GM15510 (cell line): Measurements from ENCODE around the gene SCAND1.

Experiments used
- POLR2A ChIP-seq: IDR thresholded peaks from 3 replicates; pipeline ENCODE4 v1.6.1; 2011; ENCODE audit warnings: borderline replicate concordance; ENCODE audit not compliant: insufficient read length; ENCODE audit errors: extremely low read depth

SCAND1 gene

DNA sequence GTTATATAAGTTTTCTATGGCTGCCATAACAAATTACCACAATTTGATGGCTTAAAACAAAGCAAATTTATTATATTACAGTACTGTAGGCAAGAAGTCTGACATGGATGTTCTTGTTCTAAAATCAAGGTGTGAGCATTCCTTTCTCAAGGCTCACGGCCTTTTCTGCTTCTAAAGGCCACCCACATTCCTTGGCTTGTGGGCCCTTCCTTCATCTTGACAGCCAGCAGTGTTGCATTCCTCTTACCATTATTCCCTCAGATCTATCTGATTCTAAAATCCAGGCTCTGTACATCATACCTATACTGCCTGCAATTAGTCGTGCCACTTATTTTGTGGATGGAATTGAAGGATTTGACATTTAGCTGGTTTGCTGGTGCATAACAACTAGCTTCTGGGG lies 17.7 kb upstream of the SCAND1 start:
- no peak for TF ChIP-seq POLR2A

DNA sequence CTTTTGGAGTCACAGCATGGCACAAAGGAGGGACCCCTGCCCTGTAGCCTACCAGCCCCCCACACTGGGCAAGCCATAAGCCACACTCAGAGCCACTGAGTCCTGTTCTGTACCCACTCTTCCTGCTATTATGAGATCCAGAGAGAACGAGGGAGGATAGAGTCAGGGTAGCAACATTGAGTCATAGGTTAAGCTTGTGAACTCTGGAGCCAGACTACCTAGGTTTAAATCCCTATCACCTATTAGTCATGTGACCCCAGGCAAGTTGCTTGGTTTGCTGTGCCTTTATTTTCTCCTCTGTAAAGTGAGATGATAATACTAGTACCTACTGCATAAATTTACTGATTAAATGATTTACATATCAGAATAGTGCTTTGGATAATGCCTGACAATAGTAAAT lies 14.6 kb upstream of the SCAND1 start:
- no peak for TF ChIP-seq POLR2A

DNA sequence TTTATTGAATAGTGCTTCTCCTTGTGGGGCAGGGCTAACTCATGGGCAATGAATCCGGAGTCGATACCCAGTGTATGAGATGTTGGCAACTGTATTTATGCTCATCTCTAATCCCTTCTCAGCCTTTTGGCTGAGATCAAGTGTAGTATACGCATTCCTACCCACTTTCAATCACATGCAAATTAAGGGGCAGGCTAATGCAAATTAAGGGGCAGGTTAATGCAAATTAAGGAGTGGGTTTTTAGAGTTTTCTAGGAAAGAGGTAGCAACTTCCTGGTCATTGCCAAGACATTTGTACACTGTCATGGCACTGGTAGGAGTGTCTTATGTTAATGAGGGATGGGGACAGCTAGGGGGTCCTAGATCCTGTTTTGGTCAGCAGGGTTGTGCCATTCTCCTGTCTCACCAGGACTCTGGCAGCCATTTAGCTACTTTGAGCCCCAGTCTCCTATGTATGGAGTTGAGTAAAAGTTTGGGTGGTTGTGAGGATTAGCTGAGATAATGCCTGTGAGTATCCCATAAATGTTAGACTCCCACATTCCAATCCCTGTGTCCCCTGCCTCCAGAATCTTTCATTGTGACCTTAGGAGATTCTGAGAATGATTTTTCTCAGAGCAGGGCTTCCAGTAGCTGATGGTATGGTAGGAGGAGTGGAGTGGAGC lies 13.8 kb upstream of the SCAND1 start, which contains the start of gene CNBD2:
Gene CNBD2, plus strand, starts transcription at position 612 of the 662 bp plus-strand sequence. CDS start 173 bp downstream, outside the sequence.
- TF ChIP-seq POLR2A: no peak

DNA sequence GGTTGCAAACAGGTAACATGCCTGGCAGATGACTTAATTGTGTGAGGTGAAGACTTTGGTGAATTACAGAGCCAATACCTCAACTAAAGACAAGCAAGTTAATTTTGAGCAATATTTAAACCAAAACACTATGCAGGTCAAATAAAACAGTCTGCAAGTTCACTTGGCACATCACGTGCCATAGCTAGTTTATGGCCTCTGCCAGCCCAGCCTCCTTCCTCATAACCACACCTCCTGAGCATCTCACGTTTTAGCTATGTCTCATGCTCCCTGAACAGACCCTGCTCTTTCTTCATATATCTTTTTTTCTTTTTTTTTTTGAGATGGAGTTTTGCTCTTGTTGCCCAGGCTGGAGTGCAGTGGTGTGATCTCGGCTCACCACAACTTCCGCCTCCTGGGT lies 9.6 kb upstream of the SCAND1 start:
- no peak for TF ChIP-seq POLR2A

DNA sequence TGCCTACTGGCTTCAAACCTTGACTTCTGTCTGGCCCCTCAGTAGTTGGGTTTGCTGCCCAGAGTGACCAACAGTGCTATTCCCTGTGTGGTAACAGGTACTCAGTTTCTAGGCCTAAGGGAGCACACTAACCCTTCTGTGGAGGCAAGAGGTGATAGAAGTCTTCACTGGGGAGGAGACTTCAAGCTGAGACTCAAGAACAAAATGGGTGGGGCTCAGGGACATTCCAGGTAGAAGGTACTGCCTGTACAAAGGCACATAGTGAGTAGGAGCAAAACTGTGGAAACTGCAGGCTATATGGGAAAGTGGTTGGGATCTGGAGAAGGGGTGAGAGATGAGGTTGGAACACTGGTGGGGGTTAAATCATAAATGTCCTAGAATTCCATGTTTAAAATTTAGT lies 2.3 kb upstream of the SCAND1 start:
- TF ChIP-seq POLR2A: no peak

DNA sequence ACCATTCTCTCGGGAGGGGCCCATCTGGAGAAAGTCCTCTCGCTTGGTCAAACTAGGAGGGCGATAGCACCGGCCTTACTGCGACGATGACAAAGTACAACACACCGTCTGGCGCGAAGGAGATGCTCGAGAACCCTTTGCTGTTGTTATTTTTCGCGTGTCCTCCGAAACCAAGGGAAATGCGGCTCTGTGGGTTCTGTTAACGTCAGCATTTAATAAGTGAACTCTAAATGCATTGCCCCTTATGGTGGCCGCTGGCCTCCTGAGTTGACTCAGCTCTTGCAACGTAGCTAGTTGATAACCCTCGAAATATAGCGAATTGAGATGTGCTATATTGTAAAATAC lies 577 bp upstream of the SCAND1 start:
- no peak for TF ChIP-seq POLR2A

DNA sequence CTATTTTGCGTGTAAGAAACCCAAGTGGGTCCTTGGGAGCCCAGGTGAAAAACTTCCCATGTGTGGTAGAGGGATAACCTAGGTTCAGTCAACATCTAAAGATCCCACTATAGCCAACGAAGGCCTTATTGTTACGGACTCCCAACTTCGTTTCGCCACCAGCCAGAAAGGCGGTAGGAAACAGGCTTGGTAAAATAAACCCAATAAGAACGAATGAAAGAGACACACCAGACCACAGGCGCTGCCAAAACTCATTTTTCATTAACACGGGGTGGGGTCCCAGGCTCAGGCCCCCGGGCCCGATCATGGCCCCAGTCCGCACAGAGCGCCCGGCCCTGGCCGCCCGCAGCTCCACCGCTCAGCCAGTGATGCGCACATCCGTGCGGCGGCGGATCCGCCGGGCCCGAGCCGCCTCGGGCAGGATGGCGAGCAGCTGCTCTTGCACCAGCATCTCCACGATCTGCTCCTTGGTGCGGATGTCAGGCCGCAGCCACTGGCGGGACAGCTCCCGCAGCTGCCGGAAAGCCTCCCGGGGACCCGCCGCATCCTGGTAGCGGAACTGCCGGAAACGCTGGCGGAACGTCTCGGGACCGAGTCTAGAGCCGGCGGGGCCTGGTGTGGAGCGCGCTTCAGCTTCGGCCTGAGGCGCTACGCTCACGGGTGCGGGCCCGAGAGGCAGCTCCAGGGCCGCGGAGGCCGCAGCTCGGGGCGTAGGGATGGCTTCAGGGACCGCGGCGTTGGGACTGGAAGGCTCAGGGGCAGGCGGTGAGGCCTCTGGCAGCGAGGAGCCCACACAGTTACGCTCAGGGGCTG lies 709 bp downstream of the SCAND1 start:
- no peak for TF ChIP-seq POLR2A

DNA sequence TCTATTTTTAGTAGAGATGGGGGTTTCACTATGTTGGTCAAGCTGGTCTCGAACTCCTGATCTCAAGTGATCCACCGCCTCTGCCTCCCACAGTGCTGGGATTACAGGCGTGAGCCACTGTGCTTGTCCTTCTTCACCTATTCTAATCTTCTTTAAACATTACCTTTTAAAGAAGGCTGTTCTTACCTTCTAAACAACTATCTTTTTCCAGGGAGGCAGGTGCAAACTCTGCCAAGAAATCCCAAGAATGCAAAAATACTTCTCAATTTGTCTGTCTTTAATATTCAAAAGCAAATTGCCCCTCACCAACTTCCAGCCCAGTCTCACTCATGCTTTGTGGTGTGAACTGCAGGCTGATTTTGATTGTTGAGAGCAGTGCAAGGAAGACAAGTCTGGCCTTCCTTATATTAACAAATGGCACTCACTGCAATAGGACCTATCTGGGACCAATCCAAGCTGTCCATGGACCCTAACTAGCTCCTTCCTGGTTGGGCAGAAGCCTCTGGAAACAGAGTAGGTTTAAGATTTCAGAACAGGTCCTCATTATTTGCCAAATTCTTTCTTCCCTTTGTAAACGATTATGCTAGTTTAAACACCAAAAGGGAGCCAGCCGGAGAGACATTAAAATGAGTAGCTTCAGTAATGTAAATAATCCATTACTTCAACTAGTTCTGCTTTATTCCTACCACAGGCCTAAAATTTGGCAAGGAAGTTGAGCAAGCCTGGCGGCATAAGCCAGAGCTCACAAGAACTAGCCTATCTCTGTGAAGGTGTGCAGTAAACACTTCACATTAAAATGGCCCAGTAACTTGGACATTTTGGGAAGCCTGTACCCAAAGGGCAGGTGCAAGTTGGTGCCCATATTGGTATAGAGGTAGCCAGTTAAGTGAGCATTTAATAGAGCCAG lies 1.6 kb downstream of the SCAND1 start:
- TF ChIP-seq POLR2A: no peak

DNA sequence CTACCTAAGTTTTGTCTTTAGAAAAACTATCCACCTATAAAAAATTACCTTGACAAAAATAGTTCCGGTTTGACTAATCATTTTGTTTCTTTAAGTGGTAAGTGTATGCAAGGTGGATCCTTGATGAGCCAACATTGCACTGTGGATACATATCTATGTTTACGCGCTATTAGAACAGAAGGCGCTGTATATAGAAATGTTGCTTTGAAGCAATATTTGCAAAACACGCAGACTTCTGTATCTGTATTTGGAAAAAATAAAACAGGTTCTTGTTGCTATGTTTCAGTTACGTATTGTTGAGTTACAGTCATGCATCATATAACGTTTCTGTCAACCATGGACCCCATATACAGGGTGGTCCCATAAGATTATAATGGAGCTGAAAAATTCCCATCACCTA lies 4.2 kb downstream of the SCAND1 start:
- no peak for TF ChIP-seq POLR2A

DNA sequence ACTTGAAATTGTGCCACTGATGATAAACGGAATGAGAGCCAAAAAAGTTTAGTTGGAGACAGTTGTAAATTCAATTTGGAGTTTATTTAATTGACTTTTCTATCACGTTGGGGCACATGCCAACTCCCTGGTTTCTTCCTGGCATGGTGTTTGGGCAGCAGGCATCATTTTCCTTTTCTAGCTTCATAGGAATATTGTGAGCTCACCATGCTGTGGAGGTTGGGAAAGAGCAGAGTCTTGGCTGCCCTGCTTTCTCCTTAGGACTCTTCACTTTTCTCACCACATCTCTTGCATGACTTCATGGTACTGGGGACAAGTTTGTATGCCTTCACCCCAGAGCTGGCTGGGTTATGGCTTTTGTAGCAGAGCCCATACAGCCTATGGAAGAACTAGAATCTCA lies 6.4 kb downstream of the SCAND1 start:
- TF ChIP-seq POLR2A: no peak

DNA sequence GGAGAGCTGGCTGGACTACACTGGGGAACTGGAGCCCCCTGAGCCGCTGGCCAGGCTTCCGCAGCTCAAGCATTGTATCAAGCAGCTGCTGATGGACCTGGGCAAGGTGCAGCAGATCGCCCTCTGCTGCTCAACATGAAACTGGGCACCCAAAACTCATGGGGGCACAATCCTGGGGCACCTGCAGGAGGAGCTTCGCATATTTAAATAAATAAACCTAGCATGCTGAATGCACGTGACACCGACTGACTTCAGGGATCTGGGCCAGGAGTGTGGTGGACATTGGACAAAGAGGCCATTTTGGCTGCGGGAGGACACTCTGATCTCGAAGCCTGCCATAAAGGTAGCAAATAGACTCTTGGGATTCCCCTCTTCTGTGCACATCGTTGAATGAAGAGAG lies 6.8 kb downstream of the SCAND1 start:
- TF ChIP-seq POLR2A: no peak

DNA sequence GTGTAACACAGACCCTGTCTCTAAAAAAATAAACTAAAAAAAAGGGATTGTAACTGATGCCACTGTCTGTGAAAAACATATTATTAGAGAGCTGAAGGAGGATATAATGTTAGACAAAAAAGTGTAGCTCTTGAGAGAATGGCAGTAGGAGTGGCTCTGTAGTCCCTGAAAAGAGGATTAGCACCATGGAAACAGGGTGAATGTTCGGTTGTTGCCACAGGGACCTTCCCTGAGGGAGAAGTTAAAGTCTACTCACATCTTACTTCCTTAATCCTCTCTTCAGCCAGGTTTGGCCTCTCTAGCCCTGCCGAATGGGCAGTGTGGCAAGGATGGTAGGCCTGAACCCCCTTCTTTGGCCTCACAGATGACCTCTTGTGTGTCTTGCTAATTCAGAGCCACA lies 12.1 kb downstream of the SCAND1 start:
- no peak for TF ChIP-seq POLR2A

DNA sequence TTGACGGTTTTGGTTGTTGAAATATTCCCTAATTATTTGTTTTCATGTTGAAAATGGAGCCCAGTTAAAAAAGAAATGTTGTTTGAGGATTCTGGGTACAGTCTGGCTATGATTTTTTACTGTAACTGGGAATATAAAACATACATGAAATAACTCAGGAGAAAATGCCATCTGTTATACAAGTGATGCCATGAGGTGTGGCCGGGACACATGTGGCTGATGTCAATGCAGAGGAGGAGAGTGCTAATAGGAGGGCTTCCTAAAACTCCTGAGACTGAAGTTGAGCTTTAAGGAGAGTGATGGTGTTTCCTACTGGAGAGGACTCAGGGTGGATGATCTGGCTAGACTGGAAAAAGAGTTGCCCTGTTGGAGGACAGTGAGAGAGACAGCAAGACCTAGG lies 12.7 kb downstream of the SCAND1 start:
- no peak for TF ChIP-seq POLR2A

DNA sequence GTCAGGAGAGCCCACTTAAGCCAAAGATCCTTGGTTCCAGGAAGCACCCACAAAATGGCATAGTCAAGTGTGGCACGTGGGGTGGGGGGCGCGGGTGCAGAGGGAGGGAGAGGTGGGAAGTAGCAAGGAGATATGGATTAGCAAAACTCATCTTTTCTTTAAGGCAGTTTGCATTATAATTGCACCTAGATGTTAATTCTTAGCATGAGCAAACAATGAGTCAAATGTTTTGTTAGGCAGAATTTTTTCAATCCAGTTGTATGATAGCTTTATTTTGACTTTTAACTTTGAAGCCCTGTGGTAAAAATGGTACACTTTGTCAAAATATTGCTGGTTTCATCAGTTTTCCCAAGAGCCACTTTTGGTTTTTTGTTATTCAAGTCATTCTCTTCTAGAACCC lies 15.0 kb downstream of the SCAND1 start:
- no peak for TF ChIP-seq POLR2A

DNA sequence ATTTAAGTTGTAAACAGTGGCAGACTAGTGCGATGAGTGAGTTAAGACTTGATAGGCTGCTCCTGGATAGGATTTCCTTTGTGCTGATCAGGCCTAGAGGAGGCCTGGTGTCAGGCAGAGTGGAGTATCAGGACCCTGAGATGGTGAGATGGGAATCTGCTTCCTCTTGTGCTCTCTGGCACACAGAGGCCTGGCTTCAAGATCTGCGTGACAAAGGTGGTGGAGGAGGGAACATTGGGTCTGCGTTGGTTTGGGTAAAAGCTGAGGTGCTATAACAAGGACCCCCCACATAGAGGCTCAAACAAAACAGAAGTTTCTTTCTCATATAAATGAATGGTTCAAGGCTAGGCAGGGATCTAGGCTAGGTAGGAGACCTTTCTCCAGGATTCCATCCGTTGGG lies 20.3 kb downstream of the SCAND1 start:
- TF ChIP-seq POLR2A: no peak
